Panc1 (cell line): ENCODE results near the gene CCDC15. TPM values are rescaled to one million over a fixed set of nuclear protein-coding genes. Genes with fewer than 3 reads are reported as not detected.

Source experiments
- ATAC-seq: fragments of 200-7000 bp; cut with Tn5 transposase; 2 replicates; pipeline ENCODE4 v1.9.1; 2020; ENCODE audit warnings: mild to moderate bottlenecking, moderate library complexity
- BruUV-seq: library from RNA; stranded (reverse); fragments of 400-500 nt; replicated peaks from 2 replicates; lab custom pipeline; 2021; lab: Mats Ljungman, UMichigan
- CTCF ChIA-PET: fragments of 300-600 bp; sonication (Branson Sonifier 250); formaldehyde crosslinking; loops from one replicate; lab custom pipeline; 2022; ENCODE audit warnings: antibody characterized with exemption; lab: Charles Lee
- POLR2A ChIA-PET: fragments of 300-600 bp; sonication (Branson Sonifier 250); formaldehyde crosslinking; loops from one replicate; lab custom pipeline; 2022; ENCODE audit warnings: antibody characterized with exemption; lab: Charles Lee
- DNase-seq: peaks from one replicate; pipeline ENCODE4 v3.0.0-alpha.2; 2010; ENCODE audit warnings: low read depth, low spot score
- H3K27ac ChIP-seq: 2 replicates; pipeline ENCODE4 v1.5.1; 2011; ENCODE audit warnings: mild to moderate bottlenecking, low read length, inconsistent platforms
- H3K27me3 ChIP-seq: fragments of 200-500 bp; sonication (Bioruptor generic); 2 replicates; pipeline ENCODE4 v1.6.0; 2014; ENCODE audit warnings: low read length, inconsistent platforms; ENCODE audit not compliant: control insufficient read depth, insufficient read depth
- H3K36me3 ChIP-seq: fragments of 200-500 bp; sonication (Bioruptor generic); 2 replicates; pipeline ENCODE4 v1.5.1; 2014; ENCODE audit warnings: inconsistent platforms, mild to moderate bottlenecking, low read length, moderate library complexity; ENCODE audit not compliant: control insufficient read depth, insufficient read depth
- H3K4me1 ChIP-seq: 2 replicates; pipeline ENCODE4 v1.5.1; 2011; ENCODE audit warnings: inconsistent platforms, mild to moderate bottlenecking, low read length, moderate library complexity; ENCODE audit not compliant: control insufficient read depth, insufficient read depth
- H3K4me3 ChIP-seq, 2 experiments: 2 replicates each; pipeline ENCODE4 v1.5.1; 2011 to 2012; ENCODE audit warnings: low read depth in 2 of 2, low read length in 2 of 2, mild to moderate bottlenecking in 2 of 2, inconsistent platforms in 1 of 2, moderate library complexity in 1 of 2
- H3K9me3 ChIP-seq: fragments of 200-500 bp; sonication (Bioruptor generic); 2 replicates; pipeline ENCODE4 v1.5.1; 2014; ENCODE audit warnings: low read depth, mild to moderate bottlenecking, inconsistent platforms, low read length, moderate library complexity; ENCODE audit not compliant: control insufficient read depth, insufficient read depth
- CTCF ChIP-seq: fragments of 450-650 bp; IDR thresholded peaks from 2 replicates; pipeline ENCODE4 v1.5.1; 2017; ENCODE audit warnings: mild to moderate bottlenecking
- POLR2AphosphoS5 ChIP-seq: IDR thresholded peaks from 2 replicates; pipeline ENCODE4 v1.6.1; 2012; ENCODE audit warnings: mild to moderate bottlenecking, low read depth, low read length, moderate library complexity
- SIN3A ChIP-seq: IDR thresholded peaks from 2 replicates; pipeline ENCODE4 v1.6.1; 2012; ENCODE audit warnings: low read depth, mild to moderate bottlenecking, low read length, moderate library complexity, borderline replicate concordance; ENCODE audit not compliant: insufficient read depth
- TCF7L2 ChIP-seq: IDR thresholded peaks from 2 replicates; pipeline ENCODE4 v1.6.1; 2011; ENCODE audit warnings: mild to moderate bottlenecking, low read depth, low read length, inconsistent platforms
- in situ Hi-C: cut with HindIII; loops from 2 replicates; pipeline ENCODE4 v1.10.0; 2016; ENCODE audit warnings: low sequenced_read_pairs, low pct_unique_long_range_greater_than_20kb
- intact Hi-C: fragments of 100-400 bp; cut with micrococcal nuclease; formaldehyde crosslinking; loops from one replicate; pipeline ENCODE4 v1.10.0; 2022; ENCODE audit not compliant: unreplicated experiment
- total RNA-seq: library from RNA; stranded (reverse); gene quantifications from one replicate; pipeline ENCODE4 v1.2.1, GENCODE V29; 2021; ENCODE audit not compliant: unreplicated experiment
- TF ChIP-seq, protein P1 (sequence below), 2 experiments: IDR thresholded peaks; 2 replicates each; pipeline ENCODE4 v1.6.1; 2011 to 2012; ENCODE audit warnings: low read depth in 2 of 2, control low read depth in 1 of 2, low read length in 1 of 2, mild to moderate bottlenecking in 1 of 2, moderate library complexity in 1 of 2; ENCODE audit not compliant: insufficient read depth in 1 of 2

CCDC15 gene
- total RNA-seq, 1 experiment from 2014 or later, result 2.8 TPM

- no TSS peak for BruUV-seq
- Histone ChIP-seq H3K4me3 (no peak overlapping the region), H3K27me3 (peaks cover under 1% of the 10 kb centered on the region; the same call in 1 of the 2 replicates), H3K4me1 (no peaks in the 10 kb centered on the region), H3K27ac (no peak overlapping the region), H3K9me3 (no peaks in the 10 kb centered on the region), H3K36me3 (no peaks in the 10 kb centered on the region)
- ATAC-seq, result no peak
- ChIA-PET POLR2A (no interaction called here), CTCF (no interaction called here)
- intact Hi-C loops (no loop called here), in situ Hi-C loops (no loop called here)
- TF ChIP-seq SIN3A (no peak), TCF7L2 (no peak), POLR2AphosphoS5 (no peak), CTCF (no peak)
- TF ChIP-seq, protein P1, sequence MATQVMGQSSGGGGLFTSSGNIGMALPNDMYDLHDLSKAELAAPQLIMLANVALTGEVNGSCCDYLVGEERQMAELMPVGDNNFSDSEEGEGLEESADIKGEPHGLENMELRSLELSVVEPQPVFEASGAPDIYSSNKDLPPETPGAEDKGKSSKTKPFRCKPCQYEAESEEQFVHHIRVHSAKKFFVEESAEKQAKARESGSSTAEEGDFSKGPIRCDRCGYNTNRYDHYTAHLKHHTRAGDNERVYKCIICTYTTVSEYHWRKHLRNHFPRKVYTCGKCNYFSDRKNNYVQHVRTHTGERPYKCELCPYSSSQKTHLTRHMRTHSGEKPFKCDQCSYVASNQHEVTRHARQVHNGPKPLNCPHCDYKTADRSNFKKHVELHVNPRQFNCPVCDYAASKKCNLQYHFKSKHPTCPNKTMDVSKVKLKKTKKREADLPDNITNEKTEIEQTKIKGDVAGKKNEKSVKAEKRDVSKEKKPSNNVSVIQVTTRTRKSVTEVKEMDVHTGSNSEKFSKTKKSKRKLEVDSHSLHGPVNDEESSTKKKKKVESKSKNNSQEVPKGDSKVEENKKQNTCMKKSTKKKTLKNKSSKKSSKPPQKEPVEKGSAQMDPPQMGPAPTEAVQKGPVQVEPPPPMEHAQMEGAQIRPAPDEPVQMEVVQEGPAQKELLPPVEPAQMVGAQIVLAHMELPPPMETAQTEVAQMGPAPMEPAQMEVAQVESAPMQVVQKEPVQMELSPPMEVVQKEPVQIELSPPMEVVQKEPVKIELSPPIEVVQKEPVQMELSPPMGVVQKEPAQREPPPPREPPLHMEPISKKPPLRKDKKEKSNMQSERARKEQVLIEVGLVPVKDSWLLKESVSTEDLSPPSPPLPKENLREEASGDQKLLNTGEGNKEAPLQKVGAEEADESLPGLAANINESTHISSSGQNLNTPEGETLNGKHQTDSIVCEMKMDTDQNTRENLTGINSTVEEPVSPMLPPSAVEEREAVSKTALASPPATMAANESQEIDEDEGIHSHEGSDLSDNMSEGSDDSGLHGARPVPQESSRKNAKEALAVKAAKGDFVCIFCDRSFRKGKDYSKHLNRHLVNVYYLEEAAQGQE (IDR thresholded peaks at IDR 0.05; ENCODE audit: insufficient read depth in 1 of 2, low read depth in 2 of 2, low read length in 1 of 2), result no peak
- no peak for DNase-seq
These were observed 119.1 kb downstream of the CCDC15 start for GRCh38 chr11:125072961-125073590.

DNA sequence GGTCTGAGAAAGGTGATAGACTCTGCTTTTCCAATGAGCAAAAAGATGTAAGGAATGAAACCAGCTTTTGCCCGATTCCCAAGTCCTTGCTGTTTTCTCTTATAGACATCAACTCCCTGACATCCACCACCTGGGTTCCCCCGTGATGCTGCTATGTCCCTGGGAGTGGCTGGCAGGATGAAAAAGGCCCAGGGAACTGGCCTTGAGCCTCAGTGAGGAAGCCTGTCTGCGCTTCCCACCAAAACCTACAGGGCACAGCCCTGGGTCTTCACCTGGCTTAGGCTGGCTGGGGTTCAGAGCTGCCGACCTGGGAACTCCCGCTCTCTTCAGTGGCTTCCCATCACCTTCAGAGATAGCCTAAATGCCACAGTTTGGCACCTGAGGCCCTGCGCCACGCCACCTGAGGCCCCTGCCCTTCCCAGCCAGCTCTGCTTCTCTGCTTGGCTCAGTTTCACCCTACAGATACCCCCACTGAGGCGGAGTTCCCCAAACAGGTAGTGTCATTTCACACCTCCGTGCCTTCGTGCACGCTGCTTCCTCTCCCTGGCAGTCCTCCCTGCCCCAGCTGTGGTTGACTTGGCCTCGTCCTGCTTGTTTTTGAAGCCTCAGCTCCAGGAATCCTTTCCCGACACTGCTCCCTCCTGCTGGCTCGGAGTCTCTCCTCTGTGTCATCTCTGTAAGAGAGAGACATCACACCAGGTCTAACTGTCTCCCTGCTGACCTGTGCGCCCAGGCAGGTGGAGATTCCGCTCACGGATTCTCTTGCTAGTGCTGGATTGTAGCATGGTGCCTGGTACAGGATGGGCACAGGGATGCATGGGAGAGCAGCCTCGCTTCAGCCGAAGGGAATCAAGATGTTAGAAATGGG, 119.8 kb downstream of the CCDC15 start:
- Histone ChIP-seq H3K27me3 (no peaks in the 10 kb centered on the region), H3K4me3 (no peak overlapping the region), H3K27ac (no peak overlapping the region), H3K4me1 (no peaks in the 10 kb centered on the region), H3K36me3 (no peaks in the 10 kb centered on the region), H3K9me3 (no peaks in the 10 kb centered on the region)
- ChIA-PET POLR2A (no interaction called here), CTCF (no interaction called here)
- DNase-seq (no peak), ATAC-seq (no peak)
- no TSS peak for BruUV-seq
- in situ Hi-C loops, result no loop called here
- intact Hi-C loops, result no loop called here
- no peak for TF ChIP-seq SIN3A
- no peak for TF ChIP-seq TCF7L2
- no peak for TF ChIP-seq CTCF
- no peak for TF ChIP-seq POLR2AphosphoS5
- TF ChIP-seq, protein P1 (IDR thresholded peaks at IDR 0.05; ENCODE audit: insufficient read depth in 1 of 2, low read depth in 2 of 2, low read length in 1 of 2), result no peak
